Stimulated activated naive CD8-positive, alpha-beta T cell treated with anti-CD3 and anti-CD28 coated beads, Interleukin-15, amount 100 ng/mL, for 72 hours (primary cell): ENCODE results near the gene SLC22A17.
A peak's percentile ranks its signal among the peaks of the same experiment; 100 is the strongest.

Experiments used
- ATAC-seq: fragments of 150-1000 bp; cut with Tn5 transposase; 2 replicates; pipeline ENCODE4 v1.10.0; 2021; ENCODE audit warnings: mild to moderate bottlenecking, moderate library complexity
- DNase-seq, 2 donors: peaks; one replicate each; pipeline ENCODE4 v3.0.0; 2021 to 2022
- H3K27ac Mint-ChIP-seq, 2 donors: one replicate each; pipeline ENCODE4 v1.8.0; 2022; ENCODE audit warnings: mild to moderate bottlenecking in 2 of 2, mixed read lengths in 2 of 2, moderate library complexity in 2 of 2
- H3K27me3 Mint-ChIP-seq: one replicate; pipeline ENCODE4 v1.8.0; 2022; ENCODE audit warnings: mixed read lengths
- H3K4me1 Mint-ChIP-seq: one replicate; pipeline ENCODE4 v1.8.0; 2022; ENCODE audit warnings: mild to moderate bottlenecking, mixed read lengths
- H3K4me3 Mint-ChIP-seq, 2 donors: one replicate each; pipeline ENCODE4 v1.8.0; 2022; ENCODE audit warnings: mild to moderate bottlenecking in 2 of 2, mixed read lengths in 2 of 2, moderate library complexity in 1 of 2
- H3K9me3 Mint-ChIP-seq, 2 donors: one replicate each; pipeline ENCODE4 v1.8.0; 2022; ENCODE audit warnings: mixed read lengths in 2 of 2

Gene SLC22A17

GRCh38 chr14:23385642-23386265 is 33.1 kb upstream of the SLC22A17 start:
- no peaks in the 10 kb centered on the region for H3K4me1 Mint-ChIP-seq
- H3K4me3 Mint-ChIP-seq = no peak overlapping the region
- peaks cover 39% of the 10 kb centered on the region for H3K27me3 Mint-ChIP-seq
- no peak for DNase-seq
- H3K27ac Mint-ChIP-seq = no peak overlapping the region
- H3K9me3 Mint-ChIP-seq = no peaks in the 10 kb centered on the region
- ATAC-seq = no peak

GRCh38 chr14:23385244-23385641 is 32.6 kb upstream of the SLC22A17 start:
- H3K4me1 Mint-ChIP-seq = no peaks in the 10 kb centered on the region
- H3K27ac Mint-ChIP-seq = no peak overlapping the region
- DNase-seq (no peak), ATAC-seq (no peak)
- peaks cover 35% of the 10 kb centered on the region for H3K27me3 Mint-ChIP-seq
- H3K4me3 Mint-ChIP-seq = no peak overlapping the region
- no peaks in the 10 kb centered on the region for H3K9me3 Mint-ChIP-seq

DNA sequence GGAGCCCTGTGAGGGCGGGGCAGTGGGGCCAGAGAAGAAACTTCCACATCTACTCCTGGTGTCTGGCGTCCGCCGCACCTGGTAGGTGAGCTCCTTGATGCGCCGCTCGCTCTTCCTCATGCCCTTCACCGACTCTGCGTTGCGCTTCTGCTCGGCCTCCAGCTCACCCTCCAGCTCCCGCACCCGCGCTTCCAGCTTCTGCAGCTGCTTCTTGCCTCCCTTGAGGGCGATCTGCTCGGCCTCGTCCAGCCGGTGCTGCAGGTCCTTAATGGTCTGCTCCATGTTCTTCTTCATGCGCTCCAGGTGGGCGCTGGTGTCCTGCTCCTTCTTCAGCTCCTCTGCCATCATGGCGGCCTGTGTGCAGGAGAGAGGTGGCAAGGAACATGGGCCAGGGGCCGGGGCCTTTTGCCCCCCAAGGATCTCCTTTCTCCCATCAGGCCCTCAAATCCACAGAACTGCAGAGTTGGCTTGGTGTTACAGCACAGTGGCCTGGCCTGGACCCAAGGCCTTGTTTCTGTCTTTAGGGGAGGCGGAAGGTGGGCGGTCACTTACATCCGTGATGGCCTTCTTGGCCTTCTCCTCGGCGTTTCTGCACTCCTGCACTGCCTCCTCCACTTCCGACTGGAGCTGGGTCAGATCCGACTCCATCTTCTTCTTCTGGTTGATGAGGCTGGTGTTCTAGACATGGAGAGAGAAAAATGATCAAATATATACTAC is 31.8 kb upstream of the SLC22A17 start:
- Mint-ChIP-seq H3K27ac (no peak overlapping the region), H3K27me3 (peaks cover 28% of the 10 kb centered on the region), H3K4me1 (no peaks in the 10 kb centered on the region), H3K4me3 (no peak overlapping the region), H3K9me3 (no peaks in the 10 kb centered on the region)
- no peak for DNase-seq
- no peak for ATAC-seq

- no peak for ATAC-seq
- DNase-seq = no peak
- H3K9me3 Mint-ChIP-seq = no peaks in the 10 kb centered on the region
Measured at GRCh38 chr14:23382731-23383440, 30.2 kb upstream of the SLC22A17 start.

GRCh38 chr14:23382276-23382675 is 29.6 kb upstream of the SLC22A17 start:
- ATAC-seq = no peak
- Mint-ChIP-seq H3K27ac (no peak overlapping the region), H3K9me3 (no peaks in the 10 kb centered on the region), H3K4me1 (no peaks in the 10 kb centered on the region), H3K4me3 (no peak overlapping the region), H3K27me3 (peaks cover 30% of the 10 kb centered on the region)
- no peak for DNase-seq

More at GRCh38 chr14:23382731-23383440, 30.2 kb upstream of the SLC22A17 start:
- H3K27ac Mint-ChIP-seq = peak overlapping the region in 1 of 2 donors; percentile 70
- H3K27me3 Mint-ChIP-seq = peaks cover 28% of the 10 kb centered on the region
- H3K4me1 Mint-ChIP-seq = no peaks in the 10 kb centered on the region
- H3K4me3 Mint-ChIP-seq = no peak overlapping the region

- ATAC-seq (no peak), DNase-seq (no peak)
- no peaks in the 10 kb centered on the region for H3K4me1 Mint-ChIP-seq
- no peaks in the 10 kb centered on the region for H3K9me3 Mint-ChIP-seq
- H3K27me3 Mint-ChIP-seq = peaks cover 34% of the 10 kb centered on the region
- peak overlapping the region in 1 of 2 donors; percentile 68 for H3K27ac Mint-ChIP-seq
- H3K4me3 Mint-ChIP-seq = no peak overlapping the region
Measured at GRCh38 chr14:23381871-23382270, 29.2 kb upstream of the SLC22A17 start.

DNA sequence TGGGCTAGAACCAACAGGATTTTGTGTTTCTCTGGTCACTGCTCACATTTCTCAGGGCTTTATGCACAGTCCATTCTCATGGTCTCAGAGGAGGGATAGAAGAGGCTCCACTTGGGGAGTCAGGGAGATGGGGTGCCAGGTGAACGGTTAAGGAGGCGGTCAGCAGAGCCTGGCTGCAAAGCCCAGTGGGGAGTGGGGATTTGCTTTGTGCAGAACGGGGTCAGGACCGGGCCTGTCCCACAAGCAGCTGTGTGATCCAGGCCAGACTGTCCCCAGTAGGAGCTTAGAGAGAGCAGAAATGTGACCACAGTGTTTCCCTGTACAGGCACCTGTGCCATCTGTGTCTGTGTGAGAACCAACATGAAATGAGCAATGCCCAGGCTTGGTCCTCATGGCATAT is 28.3 kb upstream of the SLC22A17 start:
- H3K27ac Mint-ChIP-seq = no peak overlapping the region

DNA sequence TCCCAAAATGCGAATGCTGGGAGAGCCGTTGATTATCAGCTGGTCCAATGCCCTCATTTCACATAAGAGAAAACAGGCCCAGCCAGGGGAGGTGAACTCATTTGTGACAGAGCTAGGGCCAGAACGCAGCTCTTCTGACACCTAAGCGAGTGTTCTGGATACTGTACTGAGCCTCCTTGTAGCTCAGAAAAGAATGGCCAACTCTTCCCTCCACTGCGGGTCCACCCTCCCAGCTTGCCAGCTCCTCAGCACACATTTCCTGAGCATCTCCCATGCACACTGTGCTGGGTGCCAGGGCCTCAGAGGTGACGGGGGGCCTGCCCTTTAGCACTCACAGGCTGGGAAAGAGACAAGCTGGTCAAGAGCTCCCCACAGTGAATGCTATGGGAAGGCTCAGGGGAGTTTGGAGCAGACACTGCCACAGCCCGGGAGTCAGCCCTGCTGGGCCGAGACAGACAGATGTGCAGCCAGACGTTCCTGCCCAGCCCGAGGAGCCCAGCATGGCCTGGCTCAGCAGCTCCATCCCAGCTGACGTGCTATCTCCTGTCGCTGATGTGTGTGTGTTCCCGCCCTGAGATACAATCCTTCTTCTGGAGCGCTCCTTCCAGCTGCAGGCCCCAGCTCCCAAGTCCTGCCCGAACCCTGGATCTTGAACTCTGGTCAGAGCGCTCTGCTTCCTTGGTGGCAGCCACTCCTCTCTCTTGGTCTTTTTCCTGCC is 27.7 kb upstream of the SLC22A17 start:
- DNase-seq (no peak), ATAC-seq (peak; percentile 29)
- no peak overlapping the region for H3K4me3 Mint-ChIP-seq
- peaks cover 34% of the 10 kb centered on the region for H3K27me3 Mint-ChIP-seq
- no peaks in the 10 kb centered on the region for H3K9me3 Mint-ChIP-seq
- H3K27ac Mint-ChIP-seq = no peak overlapping the region
- no peaks in the 10 kb centered on the region for H3K4me1 Mint-ChIP-seq

More for the DNA sequence above, 28.3 kb upstream of the SLC22A17 start:
- ATAC-seq (no peak), DNase-seq (no peak)
- Mint-ChIP-seq H3K9me3 (no peaks in the 10 kb centered on the region), H3K4me1 (no peaks in the 10 kb centered on the region), H3K27me3 (peaks cover 34% of the 10 kb centered on the region), H3K4me3 (no peak overlapping the region)

- H3K4me1 Mint-ChIP-seq = no peaks in the 10 kb centered on the region
- DNase-seq = peak; percentile 59 to 63
- ATAC-seq = peak; percentile 80
- no peaks in the 10 kb centered on the region for H3K9me3 Mint-ChIP-seq
- H3K4me3 Mint-ChIP-seq = no peak overlapping the region
- peak overlapping the region in 1 of 2 donors; percentile 46 for H3K27ac Mint-ChIP-seq
- peaks cover 34% of the 10 kb centered on the region for H3K27me3 Mint-ChIP-seq
Measured at GRCh38 chr14:23379366-23380196, 26.9 kb upstream of the SLC22A17 start.

- Mint-ChIP-seq H3K4me1 (no peaks in the 10 kb centered on the region), H3K9me3 (no peaks in the 10 kb centered on the region), H3K4me3 (no peak overlapping the region), H3K27ac (no peak overlapping the region), H3K27me3 (peaks cover 34% of the 10 kb centered on the region)
- no peak for DNase-seq
- ATAC-seq = no peak
Measured at GRCh38 chr14:23378612-23379220, 26.0 kb upstream of the SLC22A17 start.

DNA sequence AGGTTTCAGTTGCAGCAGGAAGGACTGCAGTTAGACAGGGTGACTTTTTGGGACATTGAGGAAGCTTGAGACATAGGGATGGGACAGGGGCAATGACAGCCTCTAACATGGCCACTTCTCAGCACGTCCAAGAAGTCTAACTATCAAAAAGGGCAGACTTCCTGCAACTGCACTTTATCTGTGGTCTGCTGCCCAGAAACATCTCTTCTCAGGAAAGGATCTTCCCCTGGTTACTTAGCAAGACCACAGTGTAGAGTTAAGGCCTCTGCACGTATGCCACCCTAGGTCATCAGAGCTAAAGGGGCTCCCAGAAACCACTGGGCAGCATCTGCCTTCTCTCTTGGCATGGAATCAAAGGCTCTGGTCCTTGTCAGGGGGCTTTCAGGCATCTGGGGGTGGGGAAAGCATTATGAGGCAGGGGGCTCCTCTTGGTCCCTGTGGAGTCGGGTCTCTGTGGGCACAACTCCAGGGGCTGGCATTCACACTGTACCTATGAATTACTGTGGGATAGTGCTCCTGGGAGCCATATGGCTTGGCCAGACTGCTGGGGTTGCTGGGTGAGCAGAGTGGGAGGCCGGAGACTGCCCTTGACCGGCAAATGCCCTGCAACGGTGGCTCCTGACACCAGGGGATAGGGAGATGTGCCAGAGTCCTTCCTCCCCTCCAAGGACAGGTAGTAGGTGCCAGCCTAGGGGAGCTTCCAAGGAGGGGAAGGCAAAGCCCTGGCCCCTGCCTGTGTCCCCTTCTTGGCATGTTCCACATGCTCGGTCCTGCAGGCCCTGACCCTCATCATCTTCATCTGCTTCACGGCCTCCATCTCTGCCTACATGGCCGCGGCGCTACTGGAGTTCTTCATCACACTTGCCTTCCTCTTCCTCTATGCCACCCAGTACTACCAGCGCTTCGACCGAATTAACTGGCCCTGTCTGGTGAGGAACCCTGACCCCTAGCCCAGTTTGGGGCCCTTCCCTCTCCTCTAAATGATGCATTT is 25.2 kb upstream of the SLC22A17 start:
- H3K4me3 Mint-ChIP-seq = no peak overlapping the region
- no peaks in the 10 kb centered on the region for H3K9me3 Mint-ChIP-seq
- no peak for ATAC-seq
- H3K27ac Mint-ChIP-seq = no peak overlapping the region
- no peak for DNase-seq
- H3K27me3 Mint-ChIP-seq = peaks cover 33% of the 10 kb centered on the region
- no peaks in the 10 kb centered on the region for H3K4me1 Mint-ChIP-seq

- Mint-ChIP-seq H3K4me3 (no peak overlapping the region), H3K27ac (no peak overlapping the region), H3K27me3 (peaks cover 26% of the 10 kb centered on the region), H3K4me1 (no peaks in the 10 kb centered on the region), H3K9me3 (no peaks in the 10 kb centered on the region)
- ATAC-seq = no peak
- no peak for DNase-seq
Measured at GRCh38 chr14:23377198-23377550, 24.5 kb upstream of the SLC22A17 start.

GRCh38 chr14:23376482-23377197 is 24.0 kb upstream of the SLC22A17 start, which contains the start of gene CMTM5:
CMTM5 (plus strand) TSS chr14:23377046; CDS start chr14:23377252, 206 bp downstream.
- Mint-ChIP-seq H3K27me3 (peaks cover 20% of the 10 kb centered on the region), H3K27ac (no peak within 1 kb of the TSS), H3K4me3 (no peak within 1 kb of the TSS), H3K4me1 (no peaks in the 10 kb centered on the region), H3K9me3 (no peaks in the 10 kb centered on the region)
- DNase-seq = no peak
- ATAC-seq = no peak
